Suprapubic skin (tissue), 3 donors: Measurements from ENCODE around the gene ANKMY1.

ENCODE experiments used
- CTCF ChIP-seq, 2 donors: fragments of 200-600 bp in 1 of 2; fragments of 450-650 bp in 1 of 2; sonication (generic) in 1 of 2; IDR thresholded peaks; one replicate each; pipeline ENCODE4 v1.5.1; 2016 to 2019; ENCODE audit warnings: antibody characterized with exemption in 2 of 2, mild to moderate bottlenecking in 1 of 2, moderate library complexity in 1 of 2
- POLR2AphosphoS5 ChIP-seq, 3 donors: sonication (generic); formaldehyde crosslinking; IDR thresholded peaks; one replicate each; pipeline ENCODE4 v1.6.1; 2017; ENCODE audit warnings: antibody characterized with exemption in 3 of 3

GRCh38 chr2:240590681-240591111 is 32.9 kb upstream of the ANKMY1 start:
- no peak for TF ChIP-seq CTCF (IDR thresholded peaks at IDR 0.05)
- no peak for TF ChIP-seq POLR2AphosphoS5 (IDR thresholded peaks at IDR 0.05)
